ENCODE measurements around the gene SHROOM3. TPM values are rescaled to one million over a fixed set of nuclear protein-coding genes. Genes with fewer than 3 reads are reported as not detected.

The SHROOM3 gene
- total RNA-seq, 1 donor from 2014 or later, result 25.0 TPM

DNA sequence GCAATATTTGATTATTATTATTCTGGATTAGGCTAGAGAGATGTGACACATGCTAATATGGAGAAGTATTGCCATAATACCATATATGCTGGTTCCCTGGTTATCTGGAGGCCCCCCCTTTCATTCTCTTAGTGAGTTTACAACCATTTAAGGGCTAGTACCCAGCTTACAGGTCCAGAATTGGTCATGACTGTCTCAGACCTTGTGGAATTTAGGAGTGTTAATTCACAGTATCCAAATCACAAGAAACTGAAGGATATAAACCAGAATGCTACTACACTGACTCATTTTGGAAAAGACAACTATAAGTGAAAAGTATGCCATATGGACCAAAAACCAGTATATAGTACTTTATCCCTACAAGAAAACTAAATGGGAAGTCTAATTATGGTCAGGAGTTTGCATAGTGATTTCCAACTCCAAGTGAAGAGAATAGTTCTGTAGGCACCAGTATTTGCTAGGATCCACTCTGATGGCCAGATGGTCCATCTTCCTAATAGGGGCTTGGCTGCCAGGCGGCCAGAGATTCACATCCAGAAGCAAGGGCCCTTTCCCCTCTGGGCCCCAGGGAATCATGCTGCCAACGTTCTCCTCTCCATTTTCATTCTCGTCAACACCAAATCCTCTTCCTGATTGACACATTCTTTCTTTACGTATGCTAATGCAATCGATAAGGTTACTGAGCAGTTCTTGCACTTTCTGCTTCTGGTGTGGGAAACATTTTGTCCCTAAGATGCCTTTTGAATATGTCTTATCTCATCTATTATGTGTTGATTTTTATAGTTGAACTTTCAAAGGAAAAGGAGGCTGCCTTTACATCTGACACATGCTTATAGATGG, 123.6 kb downstream of the SHROOM3 start:
- intact Hi-C loops (cut with DNase I), result no loop called here
- no peak for DNase-seq (ENCODE audit: low spot score)

DNA sequence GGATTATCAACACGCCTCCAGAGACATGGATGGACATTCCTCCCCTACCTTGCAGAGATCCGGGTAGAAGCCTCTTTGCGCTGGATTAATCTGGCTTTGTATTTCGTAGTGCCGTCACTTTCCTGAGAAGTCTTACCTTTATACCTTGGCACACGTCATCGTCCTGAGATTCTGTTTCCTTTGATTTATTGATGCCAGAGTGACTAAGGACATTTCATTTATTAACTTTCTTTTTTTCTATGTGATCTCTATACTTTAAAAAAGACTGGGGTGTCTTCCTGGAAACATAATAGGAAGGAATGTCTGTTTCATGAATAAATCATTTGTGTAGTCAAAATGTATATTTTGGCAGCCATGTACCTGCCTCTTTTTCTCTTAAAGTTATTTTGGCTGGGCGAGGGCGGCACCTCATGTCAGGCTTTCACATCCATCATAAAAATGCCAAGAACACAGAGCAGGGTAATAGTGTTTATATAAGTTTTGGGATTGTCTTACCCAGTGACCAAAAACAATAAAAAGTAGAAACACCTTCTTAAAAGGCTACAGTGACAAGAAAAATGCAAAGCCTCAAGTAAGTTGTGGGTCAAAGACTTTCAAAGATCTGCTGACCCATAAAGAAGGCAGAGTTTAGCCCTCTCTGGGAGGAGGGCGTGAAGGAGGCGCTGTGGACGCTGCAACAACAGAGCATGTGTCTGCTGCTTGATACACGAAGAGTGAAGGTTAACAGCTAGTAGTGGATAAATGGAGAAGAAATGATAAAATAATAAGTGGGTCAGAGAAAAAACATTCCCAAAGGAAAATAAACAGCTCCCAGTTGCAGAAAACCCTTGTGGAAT, 124.4 kb downstream of the SHROOM3 start:
- intact Hi-C loops (cut with DNase I), result loop anchor here (5.0 kb wide), 1 partner anchor 32 kb away; no protein-coding TSS in a partner anchor
- DNase-seq (ENCODE audit: low spot score), result no peak

- no peak for DNase-seq (ENCODE audit: low spot score)
- intact Hi-C loops (cut with DNase I), result loop anchor here (5.0 kb wide), 1 partner anchor 35 kb away; no protein-coding TSS in a partner anchor
Observed at GRCh38 chr4:76562161-76562560, 127.1 kb downstream of the SHROOM3 start.

GRCh38 chr4:76562836-76563453, 127.9 kb downstream of the SHROOM3 start:
- intact Hi-C loops (cut with DNase I), result loop anchor here (5.0 kb wide), 1 partner anchor 36 kb away; no protein-coding TSS in a partner anchor
- DNase-seq (ENCODE audit: low spot score), result no peak

DNA sequence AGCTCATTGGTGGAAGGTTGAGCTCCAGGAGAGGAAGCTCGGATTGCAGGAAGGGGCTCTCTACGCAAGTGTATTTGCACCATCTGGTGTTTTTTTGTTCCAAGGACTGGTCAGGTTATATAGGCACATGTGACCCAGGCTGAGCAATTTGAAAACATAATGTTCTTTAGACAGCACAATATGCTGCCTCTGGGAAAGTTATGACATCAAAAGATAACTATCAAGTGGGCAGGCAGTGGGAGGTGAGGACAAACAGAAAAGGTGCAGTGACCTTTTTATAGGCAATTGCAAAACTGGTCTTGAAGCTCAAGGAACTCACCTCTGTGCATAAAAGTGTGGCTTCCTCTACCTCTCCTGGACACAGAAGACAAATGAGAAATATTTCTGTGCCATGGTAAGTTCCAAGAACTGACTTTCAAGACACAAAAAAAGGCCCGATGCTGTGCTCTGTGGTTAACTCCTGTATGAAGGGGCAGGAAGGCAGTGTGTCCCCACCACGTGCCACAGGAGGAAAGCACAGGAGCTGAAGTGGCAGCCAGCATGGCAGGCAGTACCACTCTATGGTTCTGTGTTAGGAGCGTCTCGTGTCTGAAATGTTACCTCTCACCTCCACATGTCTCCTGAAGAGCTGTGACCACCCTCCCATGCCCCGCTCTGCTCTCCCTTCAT, 128.6 kb downstream of the SHROOM3 start:
- intact Hi-C loops (cut with DNase I), result loop anchor here (5.0 kb wide), 1 partner anchor 36 kb away; no protein-coding TSS in a partner anchor
- DNase-seq (ENCODE audit: low spot score), result no peak

DNA sequence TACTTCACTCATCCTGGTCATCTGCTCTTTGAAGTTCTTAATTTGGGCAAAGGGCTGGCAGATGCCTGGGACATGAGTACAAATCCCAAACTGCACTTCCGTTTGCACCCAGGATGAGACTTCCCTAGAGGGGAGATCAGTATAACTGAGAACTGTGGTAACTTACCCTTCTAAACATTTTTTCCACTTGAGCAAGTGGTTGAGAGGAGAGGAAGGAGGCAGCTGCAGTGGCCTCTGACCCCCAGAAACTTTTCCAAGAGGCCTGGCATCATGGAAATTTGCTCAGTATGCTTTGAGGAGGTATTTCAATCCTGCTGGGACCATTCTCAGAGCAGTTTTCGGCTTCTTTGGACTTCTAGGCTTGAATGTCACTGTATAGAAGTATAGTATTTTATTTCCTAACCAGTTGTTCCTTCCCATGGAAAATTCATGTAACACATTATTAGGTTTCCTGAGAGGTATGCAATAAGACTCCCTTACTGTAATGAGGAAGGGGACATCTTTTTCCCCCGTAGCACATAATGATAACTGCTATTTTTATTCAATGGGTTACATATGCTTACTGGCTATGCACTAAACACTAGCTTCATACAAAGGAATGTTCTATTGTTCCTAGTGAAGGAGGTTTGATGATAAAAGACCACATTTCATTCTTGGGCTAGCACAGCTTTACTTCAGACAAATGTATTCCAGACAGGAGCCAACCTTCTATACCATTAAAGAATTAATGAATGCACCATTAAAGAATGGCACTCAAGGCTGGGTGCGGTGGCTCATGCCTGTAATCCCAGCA, 129.3 kb downstream of the SHROOM3 start:
- DNase-seq (ENCODE audit: low spot score), result no peak
- intact Hi-C loops (cut with DNase I), result loop anchor here (5.0 kb wide), 1 partner anchor 37 kb away; no protein-coding TSS in a partner anchor

DNA sequence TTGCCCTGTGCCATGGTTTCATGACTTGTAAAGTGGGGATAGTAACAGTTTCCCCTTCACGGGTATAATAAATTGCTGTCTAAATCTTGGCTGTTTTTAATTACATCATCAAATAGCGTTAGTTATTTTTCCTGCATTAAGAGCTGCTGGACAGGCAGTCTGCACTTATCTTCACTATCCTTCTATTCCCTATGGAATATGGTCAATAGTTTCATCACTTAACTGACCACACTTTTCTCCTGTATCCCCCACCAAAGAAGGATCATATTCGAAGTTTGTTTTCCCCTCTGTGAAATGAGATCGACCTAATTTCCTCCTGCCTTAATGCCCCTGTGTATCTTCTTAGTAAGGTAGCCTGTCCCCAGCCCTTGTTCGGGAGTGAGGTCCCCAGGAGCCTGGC, 133.2 kb downstream of the SHROOM3 start:
- intact Hi-C loops (cut with DNase I), result no loop called here

GRCh38 chr4:76569225-76569624, 134.2 kb downstream of the SHROOM3 start:
- DNase-seq (ENCODE audit: low spot score), result no peak
- intact Hi-C loops (cut with DNase I), result no loop called here

More for the DNA sequence above, 133.2 kb downstream of the SHROOM3 start:
- no peak for DNase-seq (ENCODE audit: low spot score)

GRCh38 chr4:76569706-76570105, 134.7 kb downstream of the SHROOM3 start:
- DNase-seq (ENCODE audit: low spot score), result no peak
- intact Hi-C loops (cut with DNase I), result no loop called here

DNA sequence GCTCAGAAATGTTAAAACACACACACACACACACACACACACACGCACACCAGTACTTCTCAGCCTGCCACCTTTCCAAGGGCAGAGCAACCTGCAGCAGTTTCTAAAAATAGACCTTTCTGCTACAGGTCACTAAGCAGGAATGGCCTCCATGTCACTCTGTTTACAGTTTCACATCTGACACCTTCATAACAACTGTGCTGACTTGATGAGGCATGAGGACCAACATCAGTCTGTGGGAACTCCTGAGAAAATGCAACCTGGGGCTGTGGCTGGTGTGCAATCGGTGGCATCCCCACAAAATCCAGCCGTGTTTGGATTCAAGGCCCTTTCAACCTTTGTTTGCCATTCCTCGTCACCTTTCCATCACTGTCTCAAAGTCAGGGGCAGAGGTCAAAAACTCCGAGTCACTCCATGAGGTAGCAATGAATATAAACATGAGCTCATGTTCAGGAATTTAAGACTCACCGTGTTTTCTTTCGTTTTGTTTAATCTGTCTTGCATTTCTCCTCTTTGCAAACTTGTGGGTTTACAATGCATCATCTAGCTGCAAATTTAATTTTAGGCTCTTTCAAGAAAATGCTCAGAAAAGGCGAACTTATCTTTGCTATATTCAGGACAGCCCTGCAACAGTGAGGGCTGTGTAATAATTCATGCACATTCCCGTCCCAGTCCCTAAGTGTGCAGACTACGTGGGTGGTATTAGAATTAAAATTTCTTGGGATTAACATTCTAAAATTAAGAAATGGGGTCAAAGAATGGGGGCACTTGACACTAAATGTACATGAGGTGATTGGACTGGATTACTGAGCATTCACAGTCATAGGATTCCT, 135.3 kb downstream of the SHROOM3 start:
- intact Hi-C loops (cut with DNase I), result no loop called here

DNA sequence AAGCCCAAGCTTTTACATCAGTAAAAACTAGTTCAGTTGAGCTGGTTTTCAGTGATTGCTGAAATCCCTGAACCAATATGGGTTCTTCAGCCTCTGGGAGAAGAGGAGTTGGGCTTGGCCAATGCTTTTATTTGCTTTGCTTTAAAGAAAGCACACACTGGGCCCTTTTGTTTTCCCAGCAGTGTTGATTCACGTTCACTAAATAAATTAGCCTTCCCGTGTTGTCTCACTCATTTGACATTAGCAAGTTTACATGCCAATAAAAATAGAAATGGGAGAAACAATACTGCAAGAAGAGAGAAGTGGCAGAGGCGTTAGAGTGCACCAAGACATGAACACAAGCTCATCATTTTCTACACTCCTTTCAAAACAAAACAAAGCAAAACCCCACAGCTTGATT, 136.2 kb downstream of the SHROOM3 start:
- intact Hi-C loops (cut with DNase I), result no loop called here

More for the DNA sequence above, 135.3 kb downstream of the SHROOM3 start:
- DNase-seq (ENCODE audit: low spot score), result no peak

DNA sequence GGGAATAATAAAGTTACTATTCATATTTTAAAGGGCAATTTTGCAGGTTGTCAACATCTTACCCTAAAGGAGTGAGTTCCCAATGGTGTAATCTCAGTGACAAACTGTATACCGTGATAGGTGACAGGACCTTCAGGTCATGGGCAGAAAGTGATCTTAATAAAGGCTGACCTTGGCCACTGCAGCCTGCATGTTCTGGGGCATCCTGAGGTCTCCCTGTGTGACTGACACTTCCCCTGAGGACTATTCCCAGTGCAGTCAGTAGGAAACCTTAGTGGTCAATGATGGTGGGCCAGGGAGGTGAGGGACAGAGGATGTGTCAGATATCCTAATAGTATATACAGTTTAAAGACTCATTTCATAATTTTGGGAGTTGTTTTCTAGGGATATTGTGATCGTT, 137.2 kb downstream of the SHROOM3 start:
- intact Hi-C loops (cut with DNase I), result no loop called here

More for the DNA sequence above, 136.2 kb downstream of the SHROOM3 start:
- DNase-seq (ENCODE audit: low spot score), result no peak

DNA sequence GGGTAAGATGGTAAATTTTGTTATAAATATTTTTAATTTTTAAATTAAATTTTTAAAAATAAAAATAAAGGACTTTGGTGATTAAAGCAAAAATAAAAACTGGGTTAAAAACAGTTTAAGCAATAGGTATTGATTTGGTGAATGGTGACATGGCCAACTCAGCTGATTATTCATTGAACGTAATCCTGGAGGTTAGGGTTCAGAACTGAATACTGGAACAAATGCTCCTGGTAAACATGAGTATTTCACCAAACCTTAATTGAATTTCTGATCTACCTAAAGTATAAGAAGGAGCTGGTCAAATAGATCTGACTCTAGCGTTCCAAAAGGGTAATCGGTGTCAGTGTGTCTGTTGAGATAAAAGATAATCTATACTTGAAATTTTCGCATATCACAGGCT, 141.8 kb downstream of the SHROOM3 start:
- no peak for DNase-seq (ENCODE audit: low spot score)
- intact Hi-C loops (cut with DNase I), result no loop called here

More for the DNA sequence above, 137.2 kb downstream of the SHROOM3 start:
- DNase-seq (ENCODE audit: low spot score), result no peak

- intact Hi-C loops (cut with DNase I), result no loop called here
- no peak for DNase-seq (ENCODE audit: low spot score)
Observed at GRCh38 chr4:76578002-76578560, 143.1 kb downstream of the SHROOM3 start.

- DNase-seq (ENCODE audit: low spot score), result no peak
- intact Hi-C loops (cut with DNase I), result loop anchor here (5.0 to 10.0 kb wide), 3 partner anchors 55 to 365 kb away; partner anchors contain the start of gene SEPTIN11
Observed at GRCh38 chr4:76579596-76580375, 144.8 kb downstream of the SHROOM3 start.
